Measurements from ENCODE around the gene TRRAP. TPM values are rescaled to one million over a fixed set of nuclear protein-coding genes. Genes with fewer than 3 reads are reported as not detected.

TRRAP gene
- total and polyA plus RNA-seq, 5 donors from 2014 or later: 2.9 to 66.5 (median 3.8) TPM

- Histone ChIP-seq H3K27me3 (ENCODE audit: control insufficient read depth, insufficient read depth, low read length) (no peaks in the 10 kb centered on the region), H3K9me3 (ENCODE audit: control insufficient read depth in 2 of 2, low read length in 2 of 2) (no peaks in the 10 kb centered on the region), H3K27ac (ENCODE audit: insufficient read depth, low read length, poor library complexity, severe bottlenecking) (no peak overlapping the region), H3K4me3 (ENCODE audit: low read depth, low read length) (no peak overlapping the region), H3K36me3 (ENCODE audit: control insufficient read depth, insufficient read depth, low read length) (peaks cover 97% of the 10 kb centered on the region), H3K4me1 (ENCODE audit: control insufficient read depth, insufficient read depth, low read length, poor library complexity, severe bottlenecking) (no peaks in the 10 kb centered on the region)
- H3K36me3 Mint-ChIP-seq: peaks cover 69% of the 10 kb centered on the region
- H3K9me3 Mint-ChIP-seq: no peaks in the 10 kb centered on the region
- no peak overlapping the region for H3K4me3 Mint-ChIP-seq
- H3K27ac Mint-ChIP-seq: peak overlapping the region in 1 of 3 donors; percentile 65
- no peaks in the 10 kb centered on the region for H3K27me3 Mint-ChIP-seq
- no peaks in the 10 kb centered on the region for H3K4me1 Mint-ChIP-seq
- ATAC-seq (ENCODE audit: low read depth in 2 of 2): no peak
- no peak for DNase-seq
Measured at GRCh38 chr7:98956937-98957336, 78.6 kb downstream of the TRRAP start.

- Histone ChIP-seq H3K36me3 (ENCODE audit: control insufficient read depth, insufficient read depth, low read length) (peaks cover 97% of the 10 kb centered on the region), H3K4me3 (ENCODE audit: low read depth, low read length) (no peak overlapping the region), H3K9me3 (ENCODE audit: control insufficient read depth in 2 of 2, low read length in 2 of 2) (no peaks in the 10 kb centered on the region), H3K27ac (ENCODE audit: insufficient read depth, low read length, poor library complexity, severe bottlenecking) (no peak overlapping the region), H3K27me3 (ENCODE audit: control insufficient read depth, insufficient read depth, low read length) (no peaks in the 10 kb centered on the region), H3K4me1 (ENCODE audit: control insufficient read depth, insufficient read depth, low read length, poor library complexity, severe bottlenecking) (no peaks in the 10 kb centered on the region)
- H3K4me1 Mint-ChIP-seq: no peaks in the 10 kb centered on the region
- no peaks in the 10 kb centered on the region for H3K27me3 Mint-ChIP-seq
- no peak overlapping the region for H3K4me3 Mint-ChIP-seq
- no peaks in the 10 kb centered on the region for H3K9me3 Mint-ChIP-seq
- ATAC-seq (ENCODE audit: low read depth in 2 of 2) (no peak), DNase-seq (no peak)
- peak overlapping the region in 1 of 3 donors; percentile 43 for H3K27ac Mint-ChIP-seq
- peaks cover 70% of the 10 kb centered on the region for H3K36me3 Mint-ChIP-seq
Measured at GRCh38 chr7:98957766-98958165, 79.4 kb downstream of the TRRAP start.

- H3K4me3 ChIP-seq (ENCODE audit: low read depth, low read length): no peak overlapping the region
- no peaks in the 10 kb centered on the region for H3K27me3 Mint-ChIP-seq
- no peaks in the 10 kb centered on the region for H3K9me3 ChIP-seq (ENCODE audit: control insufficient read depth in 2 of 2, low read length in 2 of 2)
- H3K4me3 Mint-ChIP-seq: no peak overlapping the region
- no peaks in the 10 kb centered on the region for H3K4me1 ChIP-seq (ENCODE audit: control insufficient read depth, insufficient read depth, low read length, poor library complexity, severe bottlenecking)
- no peak overlapping the region for H3K27ac ChIP-seq (ENCODE audit: insufficient read depth, low read length, poor library complexity, severe bottlenecking)
- H3K36me3 ChIP-seq (ENCODE audit: control insufficient read depth, insufficient read depth, low read length): peaks cover 94% of the 10 kb centered on the region
- H3K27me3 ChIP-seq (ENCODE audit: control insufficient read depth, insufficient read depth, low read length): no peaks in the 10 kb centered on the region
- DNase-seq (no peak), ATAC-seq (ENCODE audit: low read depth in 2 of 2) (no peak)
- no peaks in the 10 kb centered on the region for H3K9me3 Mint-ChIP-seq
- H3K36me3 Mint-ChIP-seq: peaks cover 62% of the 10 kb centered on the region
- peak overlapping the region in 2 of 3 donors; percentile 31 to 49 for H3K27ac Mint-ChIP-seq
- no peaks in the 10 kb centered on the region for H3K4me1 Mint-ChIP-seq
Measured at GRCh38 chr7:98958968-98959367, 80.6 kb downstream of the TRRAP start.

GRCh38 chr7:98963305-98963704 lies 85.0 kb downstream of the TRRAP start:
- no peaks in the 10 kb centered on the region for H3K27me3 Mint-ChIP-seq
- DNase-seq (no peak), ATAC-seq (ENCODE audit: low read depth in 2 of 2) (no peak)
- Histone ChIP-seq H3K27me3 (ENCODE audit: control insufficient read depth, insufficient read depth, low read length) (no peaks in the 10 kb centered on the region), H3K4me1 (ENCODE audit: control insufficient read depth, insufficient read depth, low read length, poor library complexity, severe bottlenecking) (no peaks in the 10 kb centered on the region), H3K36me3 (ENCODE audit: control insufficient read depth, insufficient read depth, low read length) (peaks cover 93% of the 10 kb centered on the region), H3K4me3 (ENCODE audit: low read depth, low read length) (no peak overlapping the region), H3K9me3 (ENCODE audit: control insufficient read depth in 2 of 2, low read length in 2 of 2) (no peaks in the 10 kb centered on the region), H3K27ac (ENCODE audit: insufficient read depth, low read length, poor library complexity, severe bottlenecking) (no peak overlapping the region)
- H3K36me3 Mint-ChIP-seq: peaks cover 65% of the 10 kb centered on the region
- H3K27ac Mint-ChIP-seq: no peak overlapping the region
- no peaks in the 10 kb centered on the region for H3K9me3 Mint-ChIP-seq
- H3K4me1 Mint-ChIP-seq: peaks cover 0 to 5% (median 0%) of the 10 kb centered on the region in 4 donors
- no peak overlapping the region for H3K4me3 Mint-ChIP-seq

- Mint-ChIP-seq H3K27me3 (no peaks in the 10 kb centered on the region), H3K9me3 (no peaks in the 10 kb centered on the region), H3K4me1 (peaks cover 0 to 5% (median 0%) of the 10 kb centered on the region in 4 donors), H3K27ac (peak overlapping the region in 1 of 3 donors; percentile 23), H3K36me3 (peaks cover 66% of the 10 kb centered on the region), H3K4me3 (no peak overlapping the region)
- no peaks in the 10 kb centered on the region for H3K4me1 ChIP-seq (ENCODE audit: control insufficient read depth, insufficient read depth, low read length, poor library complexity, severe bottlenecking)
- H3K27me3 ChIP-seq (ENCODE audit: control insufficient read depth, insufficient read depth, low read length): no peaks in the 10 kb centered on the region
- DNase-seq: no peak
- H3K9me3 ChIP-seq (ENCODE audit: control insufficient read depth in 2 of 2, low read length in 2 of 2): no peaks in the 10 kb centered on the region
- H3K4me3 ChIP-seq (ENCODE audit: low read depth, low read length): no peak overlapping the region
- H3K27ac ChIP-seq (ENCODE audit: insufficient read depth, low read length, poor library complexity, severe bottlenecking): no peak overlapping the region
- H3K36me3 ChIP-seq (ENCODE audit: control insufficient read depth, insufficient read depth, low read length): peaks cover 93% of the 10 kb centered on the region
- no peak for ATAC-seq (ENCODE audit: low read depth in 2 of 2)
Measured at GRCh38 chr7:98964596-98964995, 86.3 kb downstream of the TRRAP start.

GRCh38 chr7:98968621-98969020 lies 90.3 kb downstream of the TRRAP start:
- Histone ChIP-seq H3K4me3 (ENCODE audit: low read depth, low read length) (no peak overlapping the region), H3K9me3 (ENCODE audit: control insufficient read depth in 2 of 2, low read length in 2 of 2) (no peaks in the 10 kb centered on the region), H3K4me1 (ENCODE audit: control insufficient read depth, insufficient read depth, low read length, poor library complexity, severe bottlenecking) (no peaks in the 10 kb centered on the region), H3K27ac (ENCODE audit: insufficient read depth, low read length, poor library complexity, severe bottlenecking) (no peak overlapping the region), H3K27me3 (ENCODE audit: control insufficient read depth, insufficient read depth, low read length) (no peaks in the 10 kb centered on the region), H3K36me3 (ENCODE audit: control insufficient read depth, insufficient read depth, low read length) (peaks cover 94% of the 10 kb centered on the region)
- ATAC-seq (ENCODE audit: low read depth in 2 of 2) (no peak), DNase-seq (no peak)
- Mint-ChIP-seq H3K36me3 (peaks cover 75% of the 10 kb centered on the region), H3K4me3 (no peak overlapping the region), H3K27me3 (no peaks in the 10 kb centered on the region), H3K4me1 (peaks cover 0 to 5% (median 0%) of the 10 kb centered on the region in 4 donors), H3K27ac (peak overlapping the region in 1 of 3 donors; percentile 56), H3K9me3 (no peaks in the 10 kb centered on the region)

- Mint-ChIP-seq H3K4me1 (peaks cover 0 to 2% (median 0%) of the 10 kb centered on the region in 4 donors), H3K27me3 (no peaks in the 10 kb centered on the region), H3K9me3 (no peaks in the 10 kb centered on the region), H3K27ac (peak overlapping the region in 1 of 3 donors; percentile 56), H3K4me3 (no peak overlapping the region), H3K36me3 (peaks cover 78% of the 10 kb centered on the region)
- DNase-seq (no peak), ATAC-seq (ENCODE audit: low read depth in 2 of 2) (no peak)
- Histone ChIP-seq H3K36me3 (ENCODE audit: control insufficient read depth, insufficient read depth, low read length) (peaks cover 96% of the 10 kb centered on the region), H3K4me1 (ENCODE audit: control insufficient read depth, insufficient read depth, low read length, poor library complexity, severe bottlenecking) (no peaks in the 10 kb centered on the region), H3K9me3 (ENCODE audit: control insufficient read depth in 2 of 2, low read length in 2 of 2) (no peaks in the 10 kb centered on the region), H3K27me3 (ENCODE audit: control insufficient read depth, insufficient read depth, low read length) (no peaks in the 10 kb centered on the region), H3K27ac (ENCODE audit: insufficient read depth, low read length, poor library complexity, severe bottlenecking) (no peak overlapping the region), H3K4me3 (ENCODE audit: low read depth, low read length) (no peak overlapping the region)
Measured at GRCh38 chr7:98969386-98969785, 91.1 kb downstream of the TRRAP start.

- no peaks in the 10 kb centered on the region for H3K9me3 Mint-ChIP-seq
- Histone ChIP-seq H3K4me3 (ENCODE audit: low read depth, low read length) (no peak overlapping the region), H3K4me1 (ENCODE audit: control insufficient read depth, insufficient read depth, low read length, poor library complexity, severe bottlenecking) (no peaks in the 10 kb centered on the region), H3K36me3 (ENCODE audit: control insufficient read depth, insufficient read depth, low read length) (peaks cover 96% of the 10 kb centered on the region), H3K27ac (ENCODE audit: insufficient read depth, low read length, poor library complexity, severe bottlenecking) (no peak overlapping the region), H3K27me3 (ENCODE audit: control insufficient read depth, insufficient read depth, low read length) (no peaks in the 10 kb centered on the region), H3K9me3 (ENCODE audit: control insufficient read depth in 2 of 2, low read length in 2 of 2) (no peaks in the 10 kb centered on the region)
- no peak overlapping the region for H3K4me3 Mint-ChIP-seq
- peaks cover 74% of the 10 kb centered on the region for H3K36me3 Mint-ChIP-seq
- H3K4me1 Mint-ChIP-seq: peaks cover 0 to 2% (median 0%) of the 10 kb centered on the region in 4 donors
- ATAC-seq (ENCODE audit: low read depth in 2 of 2) (no peak), DNase-seq (no peak)
- H3K27ac Mint-ChIP-seq: peak overlapping the region in 1 of 3 donors; percentile 56
- H3K27me3 Mint-ChIP-seq: no peaks in the 10 kb centered on the region
Measured at GRCh38 chr7:98970016-98970615, 91.8 kb downstream of the TRRAP start.
